Muscle of leg (tissue), 11 donors: ENCODE data around the gene RUVBL1. TPM values are rescaled to one million over a fixed set of nuclear protein-coding genes. Genes with fewer than 3 reads are reported as not detected.

ENCODE experiments used
- DNase-seq: peaks from one replicate; pipeline ENCODE4 v3.0.0; 2013
- H3K27ac ChIP-seq: one replicate; pipeline ENCODE4 v1.5.1; 2013; ENCODE audit warnings: mild to moderate bottlenecking, low read length, control low read depth
- H3K27me3 ChIP-seq: one replicate; pipeline ENCODE4 v1.6.1; 2013; ENCODE audit warnings: low read length; ENCODE audit not compliant: control insufficient read depth, insufficient read depth
- H3K36me3 ChIP-seq: one replicate; pipeline ENCODE4 v1.6.1; 2013; ENCODE audit warnings: low read length; ENCODE audit not compliant: control insufficient read depth, insufficient read depth
- H3K4me1 ChIP-seq: one replicate; pipeline ENCODE4 v1.6.1; 2013; ENCODE audit warnings: low read length; ENCODE audit not compliant: control insufficient read depth, insufficient read depth
- H3K4me3 ChIP-seq: one replicate; pipeline ENCODE4 v1.5.1; 2013; ENCODE audit warnings: low read length, control low read depth
- H3K9me3 ChIP-seq: replicated peaks from 2 replicates; pipeline ENCODE4 v1.6.1; 2013; ENCODE audit warnings: low read depth, low read length; ENCODE audit not compliant: control insufficient read depth
- WGBS: methylation state at CpG from one replicate; pipeline ENCODE4 v1.1.5; 2013; ENCODE audit warnings: missing lambda C conversion rate; ENCODE audit not compliant: insufficient coverage; 5-methylcytosine and 5-hydroxymethylcytosine counted together
- polyA plus RNA-seq, 8 donors: library from polyadenylated mRNA; unstranded; fragments of 120-200 nt; gene quantifications; one replicate each; pipeline versions ENCODE4 v1.2.1 to v1.2.3, GENCODE V29; 2013; ENCODE audit warnings: inconsistent platforms in 1 of 8, low replicate concordance in 1 of 8; ENCODE audit not compliant: insufficient read length in 8 of 8, insufficient read depth in 1 of 8
- total RNA-seq: library from RNA; stranded (reverse); fragments of 120-200 nt; gene quantifications from one replicate; pipeline ENCODE4 v1.2.4, GENCODE V29; 2013

Gene RUVBL1
- total and polyA plus RNA-seq, 9 donors: 33.6 to 41.4 (median 38.6) TPM

GRCh38 chr3:128089135-128089534, 34.5 kb downstream of the RUVBL1 start:
- H3K9me3 ChIP-seq: no peaks in the 10 kb centered on the region
- no peak overlapping the region for H3K4me3 ChIP-seq

GRCh38 chr3:128084675-128085021, 39.0 kb downstream of the RUVBL1 start:
- H3K4me1 ChIP-seq: peaks cover 9% of the 10 kb centered on the region
- peaks cover 63% of the 10 kb centered on the region for H3K36me3 ChIP-seq
- H3K9me3 ChIP-seq: no peaks in the 10 kb centered on the region
- no peak for DNase-seq
- H3K27ac ChIP-seq: no peak overlapping the region
- 67% methylated on average over 4 of the region's 6 CpGs for WGBS
- no peak overlapping the region for H3K4me3 ChIP-seq
- H3K27me3 ChIP-seq: no peaks in the 10 kb centered on the region

More at GRCh38 chr3:128089135-128089534, 34.5 kb downstream of the RUVBL1 start:
- no peaks in the 10 kb centered on the region for H3K27me3 ChIP-seq
- no peak for DNase-seq
- WGBS: 100% methylated on average over 1 of the region's 1 CpG
- no peak overlapping the region for H3K27ac ChIP-seq
- H3K36me3 ChIP-seq: peaks cover 41% of the 10 kb centered on the region
- peaks cover 2% of the 10 kb centered on the region for H3K4me1 ChIP-seq

- 75% methylated on average over 4 of the region's 9 CpGs for WGBS
- no peak for DNase-seq
- H3K4me3 ChIP-seq: no peak overlapping the region
- no peak overlapping the region for H3K27ac ChIP-seq
- H3K27me3 ChIP-seq: no peaks in the 10 kb centered on the region
- peaks cover 63% of the 10 kb centered on the region for H3K36me3 ChIP-seq
- no peaks in the 10 kb centered on the region for H3K9me3 ChIP-seq
- H3K4me1 ChIP-seq: peaks cover 9% of the 10 kb centered on the region
Measured at GRCh38 chr3:128083980-128084674, 39.5 kb downstream of the RUVBL1 start.

GRCh38 chr3:128083396-128083795, 40.2 kb downstream of the RUVBL1 start:
- H3K27ac ChIP-seq: no peak overlapping the region
- no peaks in the 10 kb centered on the region for H3K27me3 ChIP-seq
- DNase-seq: no peak
- H3K4me3 ChIP-seq: no peak overlapping the region
- peaks cover 63% of the 10 kb centered on the region for H3K36me3 ChIP-seq
- WGBS: 53% methylated on average over 10 of the region's 10 CpGs
- H3K4me1 ChIP-seq: peaks cover 9% of the 10 kb centered on the region
- no peaks in the 10 kb centered on the region for H3K9me3 ChIP-seq

GRCh38 chr3:128082546-128082945, 41.1 kb downstream of the RUVBL1 start:
- Histone ChIP-seq H3K4me3 (no peak overlapping the region), H3K9me3 (no peaks in the 10 kb centered on the region), H3K27me3 (no peaks in the 10 kb centered on the region), H3K36me3 (peaks cover 62% of the 10 kb centered on the region), H3K27ac (no peak overlapping the region), H3K4me1 (peaks cover 13% of the 10 kb centered on the region)
- DNase-seq: no peak
- 89% methylated on average over 7 of the region's 10 CpGs for WGBS

GRCh38 chr3:128081846-128082245, 41.8 kb downstream of the RUVBL1 start:
- Histone ChIP-seq H3K36me3 (peaks cover 55% of the 10 kb centered on the region), H3K4me3 (no peak overlapping the region), H3K27me3 (no peaks in the 10 kb centered on the region), H3K4me1 (peaks cover 19% of the 10 kb centered on the region), H3K27ac (no peak overlapping the region), H3K9me3 (no peaks in the 10 kb centered on the region)
- DNase-seq: no peak
- no CpG with 5 or more reads among the region's 4 CpGs for WGBS

- Histone ChIP-seq H3K36me3 (peaks cover 51% of the 10 kb centered on the region), H3K27me3 (peaks cover 4% of the 10 kb centered on the region)
Measured at GRCh38 chr3:128081226-128081625, 42.4 kb downstream of the RUVBL1 start.

GRCh38 chr3:128080323-128081080, 43.1 kb downstream of the RUVBL1 start:
- H3K27ac ChIP-seq: no peak overlapping the region
- peaks cover 10% of the 10 kb centered on the region for H3K27me3 ChIP-seq
- no peak overlapping the region for H3K4me3 ChIP-seq
- DNase-seq: no peak
- no peaks in the 10 kb centered on the region for H3K9me3 ChIP-seq
- H3K36me3 ChIP-seq: peaks cover 44% of the 10 kb centered on the region
- 72% methylated on average over 4 of the region's 6 CpGs for WGBS
- H3K4me1 ChIP-seq: peaks cover 30% of the 10 kb centered on the region

More at GRCh38 chr3:128081226-128081625, 42.4 kb downstream of the RUVBL1 start:
- Histone ChIP-seq H3K4me1 (peaks cover 24% of the 10 kb centered on the region), H3K9me3 (no peaks in the 10 kb centered on the region), H3K4me3 (no peak overlapping the region), H3K27ac (no peak overlapping the region)
- WGBS: 89% methylated on average over 4 of the region's 6 CpGs
- no peak for DNase-seq

GRCh38 chr3:128079823-128080222, 43.8 kb downstream of the RUVBL1 start:
- no peak overlapping the region for H3K4me3 ChIP-seq
- H3K27ac ChIP-seq: no peak overlapping the region
- WGBS: 94% methylated on average over 7 of the region's 9 CpGs
- H3K9me3 ChIP-seq: no peaks in the 10 kb centered on the region
- H3K27me3 ChIP-seq: peaks cover 10% of the 10 kb centered on the region
- H3K4me1 ChIP-seq: peaks cover 33% of the 10 kb centered on the region
- DNase-seq: no peak
- peaks cover 37% of the 10 kb centered on the region for H3K36me3 ChIP-seq

GRCh38 chr3:128078875-128079274, 44.7 kb downstream of the RUVBL1 start:
- DNase-seq: no peak
- Histone ChIP-seq H3K9me3 (no peaks in the 10 kb centered on the region), H3K4me1 (peaks cover 30% of the 10 kb centered on the region), H3K4me3 (no peak overlapping the region), H3K36me3 (peaks cover 32% of the 10 kb centered on the region), H3K27me3 (peaks cover 10% of the 10 kb centered on the region), H3K27ac (no peak overlapping the region)
- 95% methylated on average over 8 of the region's 8 CpGs for WGBS
